ENCODE measurements around the gene C1orf21.

C1orf21 gene

DNA sequence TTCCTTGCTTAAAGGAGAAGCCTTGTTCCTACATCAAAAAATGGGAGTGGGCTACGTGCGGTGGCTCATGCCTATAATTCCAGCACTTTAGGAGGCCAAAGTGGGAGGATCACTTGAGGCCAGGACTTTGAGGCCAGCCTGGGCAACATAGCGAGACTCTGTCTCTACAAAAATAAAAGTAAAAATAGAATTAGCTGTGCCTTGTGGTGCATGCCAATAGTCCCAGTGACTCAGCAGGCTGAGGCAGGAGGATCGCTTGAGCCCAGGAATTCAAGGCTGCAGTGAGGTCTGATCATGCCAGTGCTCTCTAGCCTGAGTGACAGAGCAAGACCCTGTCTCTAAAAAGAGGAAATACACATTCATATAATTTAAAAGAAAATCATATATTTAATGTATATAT is 127.1 kb downstream of the C1orf21 start:
- DNase-seq (ENCODE audit: low read depth, low spot score) = no peak

DNA sequence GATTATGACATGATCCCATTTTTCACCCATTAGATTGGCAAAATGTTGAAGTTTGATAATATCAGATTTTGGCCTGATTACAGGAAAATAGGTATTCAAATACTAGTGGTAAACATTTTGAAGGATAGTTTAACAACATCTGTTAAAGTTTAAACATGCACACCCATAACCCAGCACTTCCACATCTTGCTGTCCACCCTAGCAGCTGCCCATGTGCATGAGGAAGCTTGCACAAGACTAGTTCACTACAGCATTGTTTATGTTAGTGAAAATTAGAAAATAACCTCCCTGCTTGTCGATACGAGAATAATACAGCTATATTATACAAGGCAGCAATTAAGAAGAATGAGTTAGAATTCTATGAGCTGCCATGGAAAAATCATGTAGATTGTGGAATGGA is 127.6 kb downstream of the C1orf21 start:
- no peak for DNase-seq (ENCODE audit: low read depth, low spot score)

DNA sequence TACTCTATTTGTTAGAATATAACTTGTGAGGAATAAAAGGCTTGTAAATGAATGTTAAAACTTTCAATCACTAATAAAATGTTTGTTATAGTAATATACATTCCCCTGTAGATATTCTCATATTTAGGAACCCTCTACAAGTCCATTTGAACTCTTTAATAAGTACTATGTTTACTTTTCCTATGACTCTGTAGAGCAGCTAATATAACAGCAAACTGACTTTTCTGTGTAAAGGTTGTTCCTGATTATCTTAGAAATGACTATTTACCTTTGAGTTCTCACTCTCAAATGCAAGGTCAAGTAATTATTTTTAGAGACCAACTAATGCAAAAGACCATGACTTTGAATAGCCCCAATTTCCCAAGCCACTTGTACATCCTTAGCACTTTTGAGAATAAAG is 130.3 kb downstream of the C1orf21 start:
- no peak for DNase-seq (ENCODE audit: low read depth, low spot score)

DNA sequence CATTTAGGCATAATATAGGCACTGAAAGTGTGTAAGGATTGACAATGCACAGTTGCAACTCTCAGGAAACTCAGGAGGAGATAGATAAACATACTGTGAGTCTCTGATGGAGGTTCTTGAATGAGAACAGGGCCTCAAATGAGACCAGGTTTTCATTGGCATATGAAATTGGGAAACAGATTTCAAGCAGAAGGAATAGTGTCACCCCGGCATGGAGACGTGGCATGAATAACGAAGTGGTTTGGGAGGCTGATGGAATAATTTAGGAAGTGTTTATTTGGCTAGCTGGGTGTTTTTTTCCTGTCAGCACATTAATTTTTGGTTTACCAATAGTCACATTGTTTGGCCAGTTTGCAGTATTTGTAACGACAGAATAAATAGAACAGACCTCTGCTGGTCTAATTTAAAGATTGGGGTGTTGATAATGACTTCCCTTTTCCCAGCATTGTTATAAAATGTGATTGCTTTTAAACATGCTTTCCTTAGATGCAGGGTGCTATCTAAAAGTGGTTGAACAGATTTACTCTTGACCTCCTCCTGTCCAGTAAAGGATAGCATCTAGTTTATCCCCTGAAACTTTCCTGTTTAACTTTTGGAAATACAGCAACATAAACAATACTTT is 132.0 kb downstream of the C1orf21 start:
- DNase-seq (ENCODE audit: low read depth, low spot score) = no peak

DNA sequence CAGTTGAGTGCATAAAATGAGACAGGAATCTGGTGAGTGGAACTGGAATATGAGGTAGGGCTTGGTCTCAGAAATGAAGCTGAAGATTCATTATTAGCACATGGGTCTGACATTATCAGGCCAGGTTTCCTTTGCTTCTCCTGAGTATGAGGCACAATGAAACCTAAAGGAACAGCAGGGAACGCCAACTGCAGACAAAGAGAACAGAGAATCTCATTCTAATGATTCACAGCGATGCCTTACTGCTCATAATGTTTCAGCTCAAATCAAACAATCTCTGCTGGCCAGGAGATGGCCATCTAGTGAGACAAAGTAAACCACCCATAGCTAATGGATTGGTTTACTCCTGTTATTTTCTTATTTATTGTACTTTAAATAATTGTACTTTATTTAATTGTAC is 133.5 kb downstream of the C1orf21 start:
- no peak for DNase-seq (ENCODE audit: low read depth, low spot score)

DNA sequence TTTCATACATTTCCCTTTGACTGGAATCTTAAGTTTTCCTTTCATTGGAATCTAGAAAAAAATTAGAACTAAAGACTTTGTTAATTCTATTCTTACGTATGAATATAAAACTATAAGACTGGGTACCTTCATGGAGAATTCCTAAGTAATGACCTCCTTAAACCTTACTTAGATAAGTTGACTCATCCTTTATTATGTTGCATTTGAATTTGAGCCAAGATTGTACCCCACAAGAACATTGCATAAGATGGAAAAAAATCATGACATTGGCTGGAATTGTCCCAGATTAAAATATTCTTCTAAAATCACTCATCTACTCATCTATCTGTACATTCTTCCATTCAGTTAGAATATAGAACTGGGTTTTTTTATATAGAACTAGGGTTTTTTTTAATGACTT is 137.4 kb downstream of the C1orf21 start:
- no peak for DNase-seq (ENCODE audit: low read depth, low spot score)

DNA sequence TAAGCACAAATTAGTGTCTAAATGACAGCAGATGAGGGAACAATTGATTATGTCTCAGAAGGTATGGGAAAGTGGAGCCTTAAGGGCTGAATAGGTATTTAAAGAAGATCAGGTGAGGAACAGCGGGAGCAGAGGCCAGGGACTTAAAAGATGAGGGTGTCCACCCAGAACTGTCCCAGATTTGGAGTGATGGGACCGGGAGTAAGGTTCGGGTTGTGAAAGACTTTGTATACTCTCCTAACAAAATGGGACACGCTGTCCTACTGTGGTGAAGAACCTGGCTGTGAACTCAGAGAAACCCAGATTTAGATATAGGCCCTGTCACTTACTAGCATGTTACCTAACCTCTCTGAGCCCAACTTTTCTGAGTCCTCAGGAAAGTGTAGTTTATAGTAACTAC is 140.6 kb downstream of the C1orf21 start:
- DNase-seq (ENCODE audit: low read depth, low spot score) = no peak

DNA sequence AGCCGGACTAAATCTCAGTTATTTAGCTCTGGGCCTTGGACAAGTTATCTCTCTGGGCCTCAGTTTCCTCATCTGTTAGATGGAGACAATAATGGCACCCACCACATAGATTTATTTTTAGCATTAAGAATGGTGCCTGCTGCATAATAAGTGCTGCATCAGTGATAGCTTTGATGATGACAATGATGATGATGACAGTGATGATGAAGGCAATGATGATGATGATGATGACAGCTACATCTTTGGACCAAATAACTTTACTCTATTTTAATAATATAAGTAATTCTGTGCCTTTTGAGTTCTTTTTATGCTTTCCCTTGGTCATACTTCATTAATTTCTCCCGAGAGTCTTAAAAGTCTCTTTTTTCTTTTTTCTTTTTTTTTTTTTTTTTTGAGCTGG is 143.4 kb downstream of the C1orf21 start:
- no peak for DNase-seq (ENCODE audit: low read depth, low spot score)

DNA sequence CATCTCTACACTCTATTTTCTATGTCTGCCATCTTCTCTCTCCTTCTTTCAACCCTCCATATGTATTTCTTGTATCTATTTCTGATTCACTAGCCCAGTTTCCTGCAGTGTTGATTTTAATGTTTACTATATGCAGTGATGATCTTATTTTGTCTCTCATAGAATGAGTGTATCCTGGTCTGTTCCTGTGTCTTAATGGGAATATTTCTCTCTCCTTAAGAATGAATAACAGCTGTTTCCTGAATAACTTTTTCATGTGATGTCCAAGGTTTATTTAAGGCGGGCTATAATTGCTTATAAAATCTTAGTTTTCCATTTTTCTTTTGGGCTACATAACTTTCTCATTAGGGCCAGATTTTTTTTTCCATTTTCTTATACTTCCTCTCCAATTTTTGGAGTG is 144.5 kb downstream of the C1orf21 start:
- DNase-seq (ENCODE audit: low read depth, low spot score) = no peak

DNA sequence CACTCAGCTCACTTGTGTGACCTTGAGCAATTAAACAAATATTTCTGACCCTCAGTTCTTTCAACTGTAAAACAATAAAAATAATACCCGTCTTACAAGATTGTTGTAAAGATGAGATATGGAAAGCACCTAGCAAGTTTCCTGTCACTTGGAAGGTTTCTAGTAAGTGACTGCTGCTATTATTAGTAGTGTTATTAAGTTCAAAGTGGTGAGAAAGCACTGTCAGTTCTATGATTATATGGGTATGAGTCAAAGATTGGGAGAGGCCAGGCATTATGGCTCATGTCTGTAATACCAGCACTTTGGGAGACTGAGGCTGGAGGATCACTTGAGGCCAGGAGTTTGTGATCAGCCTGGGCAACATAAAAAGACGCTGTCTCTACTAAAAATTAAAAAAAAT is 145.4 kb downstream of the C1orf21 start:
- DNase-seq (ENCODE audit: low read depth, low spot score) = no peak

DNA sequence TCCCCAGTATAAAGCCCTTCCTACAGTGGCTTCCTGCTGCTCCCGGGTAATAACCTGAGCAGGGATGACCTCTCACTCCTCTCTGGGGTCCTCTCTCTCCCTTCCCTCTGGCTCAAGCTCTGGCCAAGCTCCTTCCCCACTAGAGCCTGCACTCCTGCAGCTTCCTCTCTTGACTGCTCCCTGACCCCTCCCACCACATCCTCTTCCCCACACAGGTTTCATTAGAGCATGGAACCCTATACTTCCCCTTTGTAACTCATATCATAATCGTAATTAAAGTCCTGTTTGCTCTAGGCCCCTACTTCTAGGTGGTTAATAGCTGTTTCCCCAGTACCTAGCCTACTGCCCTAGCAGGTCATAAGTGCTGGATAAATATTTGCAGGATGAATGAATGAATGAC is 146.2 kb downstream of the C1orf21 start:
- no peak for DNase-seq (ENCODE audit: low read depth, low spot score)

DNA sequence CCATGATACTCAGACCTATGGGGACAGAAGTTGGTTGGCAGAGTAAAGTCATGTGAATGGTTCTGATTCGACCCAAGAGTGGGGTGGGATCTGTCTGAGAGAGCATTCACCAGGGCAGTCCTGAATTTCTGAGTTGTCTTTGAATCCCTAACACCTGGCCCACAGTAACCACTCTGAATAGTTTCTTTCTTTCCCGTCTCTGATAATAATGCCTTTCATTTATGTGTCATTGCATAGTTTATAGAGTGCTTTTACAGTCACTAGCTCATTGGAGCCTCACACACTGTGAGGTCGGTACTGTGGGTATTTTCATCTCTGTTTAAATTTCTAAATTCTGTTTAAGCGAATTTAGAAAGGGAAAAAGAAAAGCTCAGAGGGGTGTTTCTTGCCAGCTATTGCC is 147.1 kb downstream of the C1orf21 start:
- DNase-seq (ENCODE audit: low read depth, low spot score) = no peak

DNA sequence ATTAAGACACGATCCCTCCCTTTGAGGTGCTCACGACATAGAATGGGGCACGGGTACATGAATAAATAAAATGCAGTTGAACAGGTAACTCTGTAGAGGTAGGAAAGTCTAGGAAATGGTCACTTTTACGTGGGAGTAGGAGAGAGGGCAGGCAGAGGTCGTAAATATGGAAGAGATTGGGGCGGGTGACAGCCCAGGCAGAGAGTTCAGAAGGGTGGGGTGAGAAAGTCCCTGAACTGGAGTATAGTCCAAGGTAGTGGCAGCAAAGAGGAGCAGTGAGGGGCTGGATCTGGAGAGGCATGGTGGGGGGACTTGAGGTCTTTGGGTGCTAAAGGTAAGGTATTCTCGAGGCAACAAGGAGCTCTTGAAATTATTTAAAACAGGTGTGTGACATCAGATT is 147.9 kb downstream of the C1orf21 start:
- no peak for DNase-seq (ENCODE audit: low read depth, low spot score)

DNA sequence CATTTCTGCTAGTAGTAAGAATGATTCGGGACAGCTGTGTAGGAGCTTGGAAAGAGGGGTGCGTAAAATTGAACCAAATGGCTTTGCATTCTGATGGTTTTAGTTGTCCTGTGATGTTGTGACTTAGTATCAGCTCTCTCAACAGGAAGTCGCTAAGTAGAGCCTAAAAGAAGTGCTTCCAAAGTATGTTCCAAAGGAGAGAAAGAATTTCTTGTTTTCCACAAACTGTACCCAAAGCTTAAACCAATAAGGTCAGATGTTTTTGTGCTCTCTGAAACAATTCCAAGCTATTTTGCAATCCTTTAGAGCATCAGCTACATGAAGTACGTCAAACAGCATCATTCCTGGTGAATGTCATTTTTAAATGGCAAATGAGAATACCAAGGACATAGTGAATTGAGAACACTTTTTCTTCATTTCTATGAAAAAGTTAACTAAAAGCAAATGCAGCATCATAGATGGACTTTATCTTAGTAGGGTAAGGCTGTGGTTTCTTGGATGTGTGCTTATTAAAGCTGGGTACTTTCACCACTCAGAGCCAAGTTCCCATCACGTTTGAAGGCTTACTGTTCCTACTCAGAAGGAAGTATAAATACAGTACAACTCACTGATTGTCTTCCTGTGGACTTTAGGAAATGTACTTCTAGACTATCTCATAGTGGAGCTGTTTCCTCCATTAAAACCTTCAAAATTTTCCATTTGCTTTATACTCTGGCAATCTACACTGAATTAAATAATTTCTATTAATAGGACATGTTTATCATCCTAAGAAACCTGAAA is 148.6 kb downstream of the C1orf21 start:
- no peak for DNase-seq (ENCODE audit: low read depth, low spot score)

DNA sequence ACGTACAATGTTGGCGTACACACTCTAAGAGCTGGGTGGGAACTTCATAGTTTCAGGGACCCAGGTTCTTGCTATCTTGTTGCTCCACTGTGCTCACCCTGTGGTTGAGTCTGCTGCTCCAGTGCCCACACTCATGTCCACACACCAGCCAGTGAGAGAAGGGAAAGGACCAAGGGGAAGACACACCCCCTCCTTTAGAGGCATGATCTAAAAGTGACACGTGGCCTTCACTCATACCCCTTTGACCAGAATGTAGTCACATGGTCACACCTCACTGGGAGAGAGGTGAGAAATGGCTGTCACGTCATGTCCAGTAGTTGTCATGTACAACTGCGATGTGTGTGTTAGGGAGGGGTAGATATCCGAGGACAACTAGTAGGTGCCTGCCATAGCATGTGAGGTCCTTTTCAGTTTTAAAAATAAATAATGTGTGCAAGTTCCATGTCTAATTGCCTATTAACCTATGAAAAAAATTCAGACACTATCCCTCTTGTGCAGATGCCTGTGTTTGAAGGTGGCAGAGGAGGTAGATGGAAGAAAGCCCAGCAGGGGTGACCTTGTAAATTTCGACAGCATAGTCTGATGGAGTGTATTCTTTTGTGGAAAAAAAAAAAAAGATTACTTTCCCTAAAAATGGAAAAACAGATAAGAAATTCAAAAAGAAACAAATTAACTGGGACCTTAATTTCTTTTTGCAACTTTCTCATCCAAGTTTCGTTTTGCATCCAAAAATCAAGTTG is 149.6 kb downstream of the C1orf21 start:
- no peak for DNase-seq (ENCODE audit: low read depth, low spot score)

DNA sequence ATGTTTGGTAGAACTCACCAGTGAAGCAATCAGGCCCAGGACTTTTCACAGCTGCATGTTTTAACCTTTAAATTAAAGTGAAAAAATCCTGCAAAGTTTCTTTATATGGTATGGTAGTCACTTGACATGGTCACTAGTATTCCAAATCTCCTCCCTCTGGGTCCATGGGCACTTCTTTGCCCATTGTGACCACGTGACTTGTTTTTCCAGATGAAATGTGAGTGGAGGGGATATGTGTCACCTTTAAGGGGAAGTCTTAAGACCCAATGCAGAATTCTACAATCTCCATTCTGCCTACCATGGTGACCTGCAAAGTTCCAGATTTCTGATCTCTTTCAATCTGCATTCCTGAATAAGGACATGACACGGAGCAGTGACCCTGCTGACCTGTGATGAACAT is 152.8 kb downstream of the C1orf21 start:
- DNase-seq (ENCODE audit: low read depth, low spot score) = no peak

DNA sequence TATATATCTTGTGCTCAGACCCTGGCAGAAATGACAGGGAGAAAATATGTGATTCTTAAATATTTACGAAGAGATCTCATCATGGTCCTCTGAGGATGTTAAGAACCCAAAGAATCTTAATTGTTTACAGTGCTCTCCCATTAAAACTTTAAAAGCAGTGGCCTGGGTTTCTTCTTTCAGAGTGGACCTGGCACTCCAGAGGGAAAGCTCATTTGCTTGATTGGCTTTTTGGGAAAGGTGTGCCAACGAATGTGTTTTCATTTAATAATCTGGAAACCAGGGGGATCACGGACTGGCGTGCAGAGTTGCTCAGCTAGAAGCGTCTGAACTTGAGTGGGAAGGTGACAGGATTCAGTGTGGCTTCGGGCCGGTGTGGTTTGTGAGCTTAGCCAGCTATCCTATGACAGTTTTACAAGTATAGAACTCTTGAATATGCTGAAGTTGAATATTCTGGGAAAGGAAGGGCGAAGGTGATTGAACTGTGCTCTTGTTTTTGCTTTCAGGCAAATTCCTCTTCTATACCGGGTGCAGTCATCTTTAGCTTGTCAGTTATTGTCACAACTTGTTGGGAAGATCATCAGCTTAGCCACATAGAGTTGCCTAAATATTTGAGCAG is 154.8 kb downstream of the C1orf21 start:
- DNase-seq (ENCODE audit: low read depth, low spot score) = no peak

DNA sequence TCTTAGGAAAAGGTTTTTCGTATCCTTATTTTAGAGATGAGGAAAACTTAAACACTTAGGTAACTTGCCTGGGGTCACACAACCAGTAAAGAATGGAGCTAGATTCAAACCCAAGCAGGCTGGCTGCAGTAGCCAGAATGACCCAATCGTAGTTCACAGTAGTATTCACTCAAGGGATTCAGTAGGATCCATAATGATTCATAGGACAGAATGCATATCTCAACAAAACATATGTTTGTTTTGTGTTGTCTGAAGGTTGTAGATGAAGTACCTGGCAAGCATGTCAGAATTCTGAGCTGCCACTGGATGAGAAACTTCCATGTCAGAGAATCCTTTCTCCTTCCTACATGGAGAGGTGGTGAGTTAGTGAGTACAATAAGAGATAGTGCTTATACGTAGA is 155.5 kb downstream of the C1orf21 start:
- no peak for DNase-seq (ENCODE audit: low read depth, low spot score)

DNA sequence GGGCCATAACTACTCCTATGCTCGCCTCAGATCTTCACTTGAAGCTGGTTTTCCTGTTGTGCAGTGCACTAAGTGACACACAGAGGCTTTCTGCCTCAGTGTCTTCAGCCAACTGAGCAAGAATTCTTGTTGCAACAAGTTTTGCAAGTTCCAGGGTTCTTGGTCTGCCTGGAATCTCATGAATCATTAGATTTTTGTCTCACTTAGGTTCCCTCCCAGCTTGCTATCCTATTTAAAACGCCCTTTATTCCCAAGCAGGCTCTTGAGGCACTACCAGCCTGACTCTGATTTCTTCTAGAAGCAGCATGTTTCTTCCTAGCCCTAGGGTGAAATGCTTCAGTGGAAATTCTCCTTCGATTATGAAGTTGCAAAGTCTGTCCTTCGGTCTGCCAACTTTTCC is 158.8 kb downstream of the C1orf21 start:
- DNase-seq (ENCODE audit: low read depth, low spot score) = no peak

DNA sequence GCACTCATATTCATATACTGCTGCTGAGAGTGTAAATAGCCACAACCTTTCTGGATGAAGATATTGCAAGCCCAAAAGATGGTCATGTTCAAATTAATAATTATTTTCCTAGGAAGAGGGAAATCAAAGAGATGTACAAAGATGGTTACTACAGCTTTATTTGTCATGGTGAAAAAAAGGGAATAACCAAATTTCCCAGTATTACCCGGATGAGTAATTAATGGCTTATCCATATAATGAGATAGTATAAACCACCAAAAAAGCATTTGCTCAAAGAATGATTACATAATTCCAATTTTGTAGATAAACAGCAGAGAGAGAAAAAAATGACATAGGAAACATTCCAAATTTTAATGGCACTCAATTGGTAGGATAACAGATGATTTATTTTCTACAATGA is 165.6 kb downstream of the C1orf21 start:
- no peak for DNase-seq (ENCODE audit: low read depth, low spot score)

DNA sequence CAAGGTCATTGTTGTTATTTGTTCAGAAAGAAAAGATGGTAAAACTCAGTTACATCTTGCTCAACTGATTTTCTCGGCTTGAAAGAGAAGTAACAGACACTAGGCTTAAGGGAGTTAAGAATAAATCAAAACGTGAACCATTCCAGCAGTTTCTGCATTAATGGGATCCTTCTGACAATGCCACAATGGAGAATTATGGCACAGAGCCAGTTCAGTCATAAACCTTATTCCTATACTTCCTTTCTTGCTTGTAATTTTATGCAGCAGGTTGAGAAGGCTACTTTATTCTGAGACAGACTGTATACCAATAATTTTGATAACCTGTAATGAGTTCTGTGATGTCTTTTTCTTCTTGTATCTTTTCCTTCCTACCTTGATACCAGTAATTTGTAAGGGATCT is 167.0 kb downstream of the C1orf21 start:
- no peak for DNase-seq (ENCODE audit: low read depth, low spot score)

Data from activated naive CD8-positive, alpha-beta T cell treated with anti-CD3 and anti-CD28 coated beads, Interleukin-2, amount 50 U/mL, for 16 hours (primary cell).